Lung (tissue), 12 donors: ENCODE data around the gene BAHCC1. TPM values are rescaled to one million over a fixed set of nuclear protein-coding genes. Genes with fewer than 3 reads are reported as not detected.

Experiments
- ATAC-seq: fragments of 200-7000 bp; cut with Tn5 transposase; one replicate; pipeline ENCODE4 v1.9.1; 2020; ENCODE audit warnings: moderate number of reproducible peaks; ENCODE audit not compliant: insufficient read depth, low FRiP score
- DNase-seq, 3 donors: peaks; one replicate each; pipeline ENCODE4 v3.0.0-alpha.2; 2013 to 2017
- H3K27ac ChIP-seq, 2 donors: one replicate each; pipeline ENCODE4 v1.5.1; 2013; ENCODE audit warnings: mild to moderate bottlenecking in 2 of 2, moderate library complexity in 2 of 2, control low read depth in 1 of 2, inconsistent platforms in 1 of 2, low read depth in 1 of 2, low read length in 1 of 2
- H3K27me3 ChIP-seq, 3 donors: one replicate each; pipeline ENCODE4 v1.5.1; 2013; ENCODE audit warnings: low read length in 2 of 3; ENCODE audit not compliant: control insufficient read depth in 3 of 3, insufficient read depth in 3 of 3
- H3K36me3 ChIP-seq, 4 donors: one replicate each; pipeline ENCODE4 v1.5.1; 2013; ENCODE audit warnings: low read length in 4 of 4, mild to moderate bottlenecking in 1 of 4, moderate library complexity in 1 of 4; ENCODE audit not compliant: control insufficient read depth in 4 of 4, insufficient read depth in 4 of 4
- H3K4me1 ChIP-seq, 5 donors: one replicate each; pipeline ENCODE4 v1.5.1; 2013; ENCODE audit warnings: low read length in 5 of 5, mild to moderate bottlenecking in 2 of 5, moderate library complexity in 1 of 5; ENCODE audit not compliant: control insufficient read depth in 5 of 5, insufficient read depth in 5 of 5
- H3K4me3 ChIP-seq: one replicate; pipeline ENCODE4 v1.5.1; 2013; ENCODE audit warnings: mild to moderate bottlenecking, control low read depth, moderate library complexity
- H3K9ac ChIP-seq, 2 donors: one replicate each; pipeline ENCODE4 v1.5.1; 2013; ENCODE audit warnings: low read length in 2 of 2, control low read depth in 1 of 2; ENCODE audit not compliant: insufficient read depth in 1 of 2
- H3K9me3 ChIP-seq, 4 donors: one replicate each; pipeline ENCODE4 v1.5.1; 2013; ENCODE audit warnings: low read length in 3 of 4, mild to moderate bottlenecking in 1 of 4, moderate library complexity in 1 of 4; ENCODE audit not compliant: control insufficient read depth in 4 of 4, insufficient read depth in 3 of 4
- WGBS, 2 donors: extraction: QIAGEN DNeasy Blood & Tissue Kit; methylation state at CpG; one replicate each; pipeline ENCODE4 v1.1.7; 2013; 5-methylcytosine and 5-hydroxymethylcytosine counted together
- polyA plus RNA-seq, 2 donors: library from polyadenylated mRNA; stranded (reverse); fragments of 200-250 nt; gene quantifications; one replicate each; pipeline ENCODE4 v1.2.1, GENCODE V29; 2013
- total RNA-seq, 2 donors: library from RNA; depleted of rRNA in 1 of 2; stranded (reverse); fragments of >200 nt in 1 of 2; gene quantifications; one replicate each; pipeline ENCODE4 v1.2.1, GENCODE V29; 2014 to 2021
- TF ChIP-seq, protein P1 (sequence below): IDR thresholded peaks from 2 replicates; pipeline ENCODE4 v1.5.1; 2012; ENCODE audit warnings: mild to moderate bottlenecking; ENCODE audit errors: control extremely low read depth, extremely low read depth
- donor health status: control.
- donor health status: control.
- donor health status: Bipolar disorder and iron deficiency.
- donor health status: healthy.
- donor health status: DM: yes; HTN: yes; CAD: no.

Gene BAHCC1
- total and polyA plus RNA-seq, 4 donors, result 7.6 to 24.9 (median 17.5) TPM

DNA sequence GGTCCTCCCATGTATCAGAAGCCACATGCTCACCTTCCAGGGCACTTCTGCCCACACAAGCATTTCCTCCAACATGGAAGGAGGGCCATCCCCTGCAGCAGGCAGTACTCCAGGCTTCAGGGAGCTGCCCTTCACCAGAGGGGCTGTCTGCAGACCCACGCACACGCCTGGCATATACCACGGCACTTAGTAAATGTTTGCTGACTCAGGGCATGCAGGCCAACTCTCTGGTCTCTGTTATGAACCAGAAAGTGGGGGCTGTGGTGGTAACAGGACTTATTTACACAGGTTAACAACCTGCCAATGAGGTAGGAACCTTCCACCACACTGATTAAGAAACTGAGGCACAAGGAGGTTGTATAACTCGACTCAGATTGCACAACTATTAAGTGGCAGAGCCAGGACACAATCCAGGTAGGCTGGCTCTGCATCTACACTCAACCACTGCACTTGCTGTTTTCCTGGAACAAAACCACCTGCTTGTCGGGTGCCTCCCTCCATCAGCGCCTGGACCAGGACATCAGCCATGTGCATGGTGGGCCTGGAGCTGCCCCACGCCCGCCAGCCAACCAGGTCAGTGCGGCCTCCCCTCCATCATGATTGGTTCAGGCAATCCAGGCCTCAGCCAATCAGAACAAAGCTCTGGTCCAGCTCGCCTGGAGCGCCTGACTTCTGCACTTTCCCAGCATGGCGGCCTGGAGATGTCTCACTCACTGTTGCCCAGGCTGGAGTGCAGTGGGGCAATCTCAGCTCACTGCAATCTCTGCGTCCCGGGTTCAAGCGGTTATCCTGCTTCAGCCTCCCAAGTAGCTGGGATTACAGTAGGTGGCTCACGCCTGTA, 98.2 kb downstream of the BAHCC1 start:
- H3K27me3 ChIP-seq, result no peaks in the 10 kb centered on the region
- ATAC-seq, result no peak
- no peaks in the 10 kb centered on the region for H3K36me3 ChIP-seq
- no peak overlapping the region for H3K4me3 ChIP-seq
- no peaks in the 10 kb centered on the region for H3K9me3 ChIP-seq
- 78 to 84% methylated on average over 16 of the region's 16 CpGs for WGBS, 2 donors
- no peak for DNase-seq
- TF ChIP-seq, protein P1, sequence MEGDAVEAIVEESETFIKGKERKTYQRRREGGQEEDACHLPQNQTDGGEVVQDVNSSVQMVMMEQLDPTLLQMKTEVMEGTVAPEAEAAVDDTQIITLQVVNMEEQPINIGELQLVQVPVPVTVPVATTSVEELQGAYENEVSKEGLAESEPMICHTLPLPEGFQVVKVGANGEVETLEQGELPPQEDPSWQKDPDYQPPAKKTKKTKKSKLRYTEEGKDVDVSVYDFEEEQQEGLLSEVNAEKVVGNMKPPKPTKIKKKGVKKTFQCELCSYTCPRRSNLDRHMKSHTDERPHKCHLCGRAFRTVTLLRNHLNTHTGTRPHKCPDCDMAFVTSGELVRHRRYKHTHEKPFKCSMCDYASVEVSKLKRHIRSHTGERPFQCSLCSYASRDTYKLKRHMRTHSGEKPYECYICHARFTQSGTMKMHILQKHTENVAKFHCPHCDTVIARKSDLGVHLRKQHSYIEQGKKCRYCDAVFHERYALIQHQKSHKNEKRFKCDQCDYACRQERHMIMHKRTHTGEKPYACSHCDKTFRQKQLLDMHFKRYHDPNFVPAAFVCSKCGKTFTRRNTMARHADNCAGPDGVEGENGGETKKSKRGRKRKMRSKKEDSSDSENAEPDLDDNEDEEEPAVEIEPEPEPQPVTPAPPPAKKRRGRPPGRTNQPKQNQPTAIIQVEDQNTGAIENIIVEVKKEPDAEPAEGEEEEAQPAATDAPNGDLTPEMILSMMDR, result no peak
- H3K27ac ChIP-seq, result no peak overlapping the region
- no peak overlapping the region for H3K9ac ChIP-seq
- H3K4me1 ChIP-seq, result peaks cover 0 to 6% (median 3%) of the 10 kb centered on the region in 5 donors

DNA sequence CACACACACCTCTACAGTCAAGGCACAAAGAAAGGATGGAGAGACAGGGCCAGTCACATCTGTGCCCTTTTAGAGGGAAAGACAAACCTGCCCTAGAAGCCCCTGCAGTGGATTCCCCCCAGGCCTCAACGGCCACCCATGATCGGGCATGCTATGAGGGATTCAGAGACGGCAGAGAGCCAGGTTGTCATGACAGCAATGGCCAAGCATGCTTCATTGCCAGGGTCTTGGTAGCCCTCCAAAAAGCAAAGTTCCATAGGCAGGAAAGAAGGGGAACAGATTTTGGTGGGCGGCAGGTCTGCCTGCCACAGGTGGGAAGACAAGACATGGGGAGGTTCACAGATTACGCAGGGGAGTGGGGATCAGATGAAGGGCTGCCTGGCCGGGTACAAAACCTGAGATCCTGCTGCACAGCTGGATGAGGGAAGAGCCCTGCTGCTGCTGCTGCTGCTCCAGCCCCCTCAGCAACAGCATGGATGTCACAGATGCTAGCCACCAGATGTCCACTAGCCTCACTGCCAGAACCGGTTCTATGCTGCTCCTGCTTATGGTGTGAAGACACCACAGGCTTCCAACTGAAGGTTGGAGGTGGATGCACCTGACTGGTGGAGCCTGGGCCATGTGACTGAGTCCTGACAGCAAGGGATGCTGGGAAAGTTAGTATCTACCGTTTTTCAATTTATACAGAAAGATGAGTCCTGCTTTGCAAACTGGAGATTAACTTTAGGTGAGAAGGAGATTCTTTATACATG, 99.5 kb downstream of the BAHCC1 start:
- Histone ChIP-seq H3K9me3 (no peaks in the 10 kb centered on the region), H3K4me1 (peaks cover 0 to 4% (median 0%) of the 10 kb centered on the region in 5 donors), H3K36me3 (no peaks in the 10 kb centered on the region), H3K27me3 (no peaks in the 10 kb centered on the region), H3K9ac (no peak overlapping the region), H3K27ac (no peak overlapping the region), H3K4me3 (no peak overlapping the region)
- ATAC-seq, result no peak
- peak; percentile 60 to 72 (median 71) for DNase-seq
- 51 to 60% methylated on average over 8 of the region's 8 CpGs for WGBS, 2 donors
- TF ChIP-seq, protein P1, result no peak

GRCh38 chr17:81498953-81499600, 103.8 kb downstream of the BAHCC1 start:
- DNase-seq, result no peak
- H3K4me3 ChIP-seq, result no peak overlapping the region
- H3K9ac ChIP-seq, result no peak overlapping the region
- H3K4me1 ChIP-seq, result peaks cover 0 to 4% (median 0%) of the 10 kb centered on the region in 5 donors
- ATAC-seq, result no peak
- H3K27me3 ChIP-seq, result no peaks in the 10 kb centered on the region
- TF ChIP-seq, protein P1, result no peak
- WGBS, 2 donors, result 76% methylated on average over 45 to 64 of the region's 64 CpGs
- H3K27ac ChIP-seq, result no peak overlapping the region
- H3K9me3 ChIP-seq, result no peaks in the 10 kb centered on the region
- H3K36me3 ChIP-seq, result no peaks in the 10 kb centered on the region
